Astrocyte of the hippocampus (primary cell): Measurements from ENCODE around the gene UBAC2.
"Not testable (repeated sequence)": the region's sequence is repeated elsewhere in the genome, so short reads cannot be mapped to it uniquely, and the experiment has no call there.

Experiments
- DNase-seq: peaks from one replicate; pipeline ENCODE4 v3.0.0; 2011; ENCODE audit warnings: low read depth, low spot score

The UBAC2 gene

DNA sequence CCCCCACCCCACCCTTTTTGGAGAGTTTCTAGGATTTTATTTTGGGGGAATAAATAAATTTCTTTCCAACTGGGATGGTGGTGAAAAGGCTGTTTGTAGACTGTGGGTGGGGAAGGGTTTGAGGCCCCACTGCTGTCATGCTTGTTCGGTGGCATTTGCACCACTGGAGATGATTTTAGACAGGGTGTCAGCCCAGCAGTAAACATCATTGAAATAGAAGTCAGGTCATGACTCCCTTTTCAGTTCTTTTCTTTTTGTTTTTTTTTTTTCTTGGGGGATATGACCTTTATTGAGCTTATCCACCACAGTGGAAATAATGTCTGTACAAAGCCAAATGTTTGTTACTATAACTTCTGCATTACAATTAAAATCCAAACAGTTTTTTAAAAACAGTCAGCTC, 14.1 kb downstream of the UBAC2 start:
- no peak for DNase-seq

DNA sequence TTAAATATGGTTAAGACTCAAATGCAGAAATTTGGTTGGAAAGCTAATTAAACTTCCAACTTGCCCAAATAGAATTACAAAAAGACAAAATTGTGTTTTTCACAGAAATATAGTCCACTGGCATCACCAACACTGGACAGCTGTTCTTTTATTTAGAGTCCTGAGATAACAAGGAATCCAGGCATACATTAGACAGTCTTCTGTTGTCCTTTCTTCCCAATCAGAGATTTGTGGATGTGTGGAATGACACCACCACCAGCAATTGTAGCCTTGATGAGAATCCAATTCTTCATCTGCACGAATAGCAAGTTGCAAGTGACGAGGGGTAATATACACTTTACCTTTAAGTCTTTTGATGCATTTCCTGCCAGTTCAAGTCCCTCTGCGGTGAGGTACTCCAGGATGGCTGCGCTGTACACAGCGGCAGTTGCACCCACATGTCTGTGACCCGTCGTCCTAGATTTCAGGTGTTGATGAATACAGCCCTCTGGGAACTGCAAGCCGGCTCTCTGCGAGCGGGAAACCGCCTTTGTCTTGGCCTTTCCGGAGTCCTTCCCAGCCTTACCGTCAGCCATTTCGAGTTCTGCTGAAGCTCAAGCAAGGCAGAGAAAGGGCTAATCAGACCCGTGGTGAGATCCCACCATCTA, 14.7 kb downstream of the UBAC2 start:
- no peak for DNase-seq

DNA sequence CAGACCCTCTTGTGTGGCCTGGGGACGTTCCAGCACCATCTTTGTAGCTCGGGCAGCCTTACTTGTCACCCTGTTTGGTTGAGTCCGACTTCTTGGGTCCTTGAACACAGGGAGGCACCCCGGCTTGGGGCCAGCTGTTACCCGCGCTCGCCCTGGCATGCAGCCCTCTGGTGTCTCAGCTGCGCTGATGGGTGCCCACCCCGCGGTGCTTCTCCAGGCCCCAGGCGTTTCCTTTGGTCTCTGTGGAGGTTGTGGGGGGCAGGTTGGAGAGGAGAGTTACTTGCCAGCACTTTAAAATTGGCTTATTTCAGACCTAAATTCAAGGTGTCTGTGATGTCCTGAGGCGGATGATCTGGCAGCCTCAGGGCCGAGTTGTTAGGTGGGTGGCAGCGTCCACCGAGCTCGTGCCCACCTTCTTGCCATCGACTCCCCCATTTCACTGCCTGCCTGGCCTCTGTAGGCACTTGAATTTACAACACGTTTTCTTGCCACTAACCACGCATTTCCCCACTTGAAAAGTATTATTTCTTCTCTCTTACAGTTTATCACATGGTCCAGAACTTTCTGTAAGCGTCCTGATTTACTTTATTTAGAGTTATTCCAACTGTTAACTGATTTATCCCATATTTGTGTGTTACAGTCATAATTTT, 16.9 kb downstream of the UBAC2 start:
- DNase-seq = no peak

DNA sequence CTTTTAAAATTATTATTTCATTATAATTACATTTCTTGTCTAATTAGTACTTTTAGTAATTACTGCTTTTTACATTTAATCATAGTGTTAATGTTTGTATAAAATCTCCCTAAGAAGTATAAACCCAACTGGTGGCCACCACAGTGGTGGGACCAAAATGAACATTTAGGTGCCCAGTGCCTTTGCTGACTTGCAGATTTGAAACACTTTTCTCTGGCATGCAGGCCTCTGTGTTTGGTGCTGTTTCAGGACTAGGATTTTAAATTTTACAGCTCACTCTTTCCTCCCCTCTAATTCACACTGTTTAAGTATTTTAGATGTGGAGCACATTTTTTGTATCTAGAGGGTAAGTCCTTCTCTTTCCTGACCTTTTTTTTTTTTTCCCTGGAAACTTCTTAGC, 17.5 kb downstream of the UBAC2 start:
- no peak for DNase-seq

DNA sequence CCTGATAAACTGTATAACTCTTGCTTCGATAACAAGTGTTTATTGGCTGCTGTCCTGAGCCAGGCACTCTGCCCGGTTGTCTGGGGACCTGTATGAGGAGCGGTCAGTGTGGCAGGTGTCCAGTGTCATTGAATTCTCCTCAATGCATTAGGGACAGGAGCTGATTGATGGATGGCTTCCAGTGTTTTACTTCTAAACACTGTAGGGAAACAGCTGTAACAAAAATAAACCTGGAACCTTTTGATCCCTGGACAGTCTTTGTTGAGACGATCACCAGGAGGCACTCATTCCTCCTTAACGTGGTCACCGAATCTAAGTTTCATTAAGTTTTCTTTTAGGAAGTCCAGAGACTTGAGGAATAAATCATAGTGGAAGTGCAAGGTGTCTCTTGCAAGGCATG, 17.9 kb downstream of the UBAC2 start:
- DNase-seq = peak; percentile 46

DNA sequence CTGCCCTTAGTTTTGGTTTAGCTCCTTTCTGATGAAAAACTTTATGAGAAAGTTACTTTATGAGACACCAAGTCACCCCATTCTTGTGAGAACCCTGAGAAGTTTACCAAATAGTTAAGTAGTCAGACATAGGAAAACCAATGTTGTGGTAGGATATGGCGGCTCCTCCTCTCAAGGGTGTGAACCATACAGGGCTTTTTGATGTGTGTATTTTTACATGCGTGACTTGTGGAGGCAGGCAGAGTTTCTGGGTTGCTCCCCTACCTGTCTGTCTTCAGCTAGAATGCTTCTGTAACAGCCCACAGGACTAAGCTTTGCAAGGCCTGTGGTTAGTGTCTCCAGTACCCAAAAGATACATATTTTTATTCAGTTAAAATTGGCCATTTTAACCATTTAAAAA, 18.3 kb downstream of the UBAC2 start:
- no peak for DNase-seq

DNA sequence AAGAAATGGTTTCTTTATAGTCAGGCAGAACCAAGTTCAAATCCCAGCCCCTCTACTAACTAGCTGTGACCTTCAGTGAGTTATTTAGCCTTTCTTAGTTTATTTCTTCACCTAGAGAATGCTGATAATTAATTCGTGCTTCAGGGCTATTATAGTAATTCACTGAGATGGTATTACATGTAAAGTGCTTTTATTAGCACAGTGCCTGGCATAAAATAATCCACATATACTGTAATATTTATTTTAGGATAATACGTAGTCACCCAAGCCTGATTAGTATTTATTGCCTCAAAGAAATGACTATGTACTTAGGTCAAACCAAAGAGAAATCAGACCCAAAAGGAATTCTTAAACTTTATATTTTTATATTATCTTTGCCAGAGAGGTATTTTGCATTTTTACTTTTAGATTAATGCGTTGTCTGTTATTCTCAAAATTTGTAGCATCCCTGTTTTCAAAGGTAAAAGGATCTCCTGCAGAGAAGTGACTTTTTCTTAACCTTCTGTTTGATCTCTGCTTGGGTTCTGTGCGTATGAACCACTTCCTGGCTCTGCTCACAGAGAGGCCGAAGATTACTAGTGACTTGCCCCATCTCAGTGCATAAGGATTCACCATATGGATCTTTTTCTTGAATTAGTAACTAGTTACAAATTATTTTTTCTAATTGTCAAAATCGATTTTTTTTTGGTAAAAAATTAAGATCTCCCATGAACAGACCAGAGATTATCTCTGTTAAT, 19.7 kb downstream of the UBAC2 start:
- DNase-seq = no peak

DNA sequence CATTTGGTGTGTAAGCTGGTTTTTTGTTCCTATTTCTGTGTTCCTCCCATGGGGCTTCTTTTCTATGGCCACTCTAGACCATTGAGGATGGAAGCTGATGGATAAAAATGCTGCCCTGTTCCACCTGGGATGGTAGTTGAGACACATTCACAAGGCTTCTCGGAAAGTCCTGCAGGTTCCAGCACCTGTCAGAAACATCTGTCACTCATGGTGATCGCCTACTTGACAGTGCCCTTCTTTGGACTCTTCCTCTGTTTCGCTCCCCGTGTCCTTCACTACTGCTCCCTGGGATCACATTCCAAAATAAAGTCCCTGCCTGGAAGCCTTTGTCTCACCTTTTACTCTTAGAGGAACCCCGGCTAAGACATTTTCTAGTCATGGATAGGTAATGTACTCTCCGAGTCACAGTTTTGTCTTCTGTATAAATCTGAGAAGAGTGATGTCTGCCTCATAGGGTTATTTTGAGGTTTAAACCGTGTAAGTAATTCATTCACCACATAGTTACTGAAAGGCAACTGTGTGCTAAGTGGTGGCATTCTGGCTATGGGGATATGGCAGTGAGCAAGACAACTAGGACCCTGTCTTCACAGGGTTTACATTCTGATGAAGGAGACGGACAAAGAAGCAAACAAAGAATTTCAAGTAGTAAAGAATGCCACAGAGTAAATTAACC, 21.0 kb downstream of the UBAC2 start:
- no peak for DNase-seq

DNA sequence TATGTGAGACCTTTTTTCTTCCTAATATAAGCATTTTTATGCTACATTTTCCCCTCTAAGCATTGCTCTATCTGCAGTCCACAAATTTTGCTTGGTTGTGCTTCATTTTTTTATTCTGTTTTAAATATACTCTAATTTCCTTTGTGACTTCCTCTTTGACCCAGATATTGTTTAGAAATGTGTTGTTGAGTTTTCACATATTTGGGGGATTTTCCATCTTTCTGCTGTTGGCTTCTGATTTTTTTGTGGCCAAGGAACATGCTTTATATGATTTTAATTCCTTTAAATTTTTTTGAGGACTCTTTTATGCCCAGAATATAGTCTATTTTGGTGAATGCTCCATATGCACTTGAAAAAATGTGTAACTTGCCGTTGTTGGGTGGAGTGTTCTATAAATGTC, 22.9 kb downstream of the UBAC2 start:
- no peak for DNase-seq

DNA sequence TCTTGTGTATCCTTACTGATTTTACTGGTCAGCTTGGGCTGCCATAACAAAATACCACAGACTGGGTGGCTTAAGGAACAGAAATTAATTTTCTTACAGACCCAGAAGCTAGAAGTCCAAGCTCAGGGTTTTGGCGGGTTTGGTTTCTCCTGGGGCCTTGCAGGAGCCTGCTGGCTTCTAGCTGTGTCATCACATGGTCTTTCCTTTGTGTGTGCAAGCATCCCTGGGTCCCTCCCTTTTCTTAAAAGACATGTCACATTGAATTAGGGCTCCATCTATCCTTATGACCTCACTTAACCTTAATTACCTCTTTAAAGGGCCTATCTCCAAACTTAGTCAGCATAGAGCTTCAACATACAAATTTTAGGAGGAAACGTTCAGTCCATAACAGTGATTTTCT, 23.4 kb downstream of the UBAC2 start:
- DNase-seq = no peak

DNA sequence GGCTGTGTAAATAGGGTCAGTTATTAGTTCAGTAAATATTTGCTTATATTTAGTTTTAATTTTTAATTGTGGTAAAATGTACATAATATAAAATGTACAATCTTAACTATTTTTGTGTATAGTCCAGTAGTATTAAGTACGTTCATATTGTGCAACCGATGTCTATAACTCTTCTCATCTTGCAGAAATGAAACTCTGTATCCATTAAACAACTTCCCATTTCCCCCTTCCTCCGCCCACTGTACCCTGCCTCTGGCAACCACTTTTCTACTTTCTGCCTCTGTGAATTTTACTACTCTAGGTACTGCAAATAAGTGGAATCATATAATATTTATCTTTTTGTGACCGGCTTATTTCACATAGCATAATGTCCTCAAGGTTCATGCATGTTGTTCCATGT, 24.4 kb downstream of the UBAC2 start:
- DNase-seq = no peak

DNA sequence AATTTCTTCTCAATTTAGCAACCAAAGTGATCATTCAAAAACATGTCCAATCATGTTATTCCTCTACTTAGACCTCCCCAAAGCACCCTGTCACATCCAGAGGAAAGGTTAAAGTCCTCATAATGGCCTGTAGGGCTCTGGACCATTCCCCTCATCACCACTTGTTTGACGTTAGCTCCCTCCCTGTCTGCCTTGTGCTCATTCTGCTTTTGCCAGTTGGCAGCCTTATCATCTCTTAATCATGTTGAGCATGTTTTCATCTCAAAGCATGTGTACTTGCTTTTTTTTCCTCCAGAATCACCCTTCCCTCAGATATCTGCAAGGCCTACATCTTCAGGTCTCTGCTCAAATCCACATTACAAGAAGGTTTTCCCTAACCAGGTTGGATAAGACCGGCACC, 25.9 kb downstream of the UBAC2 start:
- DNase-seq = peak; percentile 23

DNA sequence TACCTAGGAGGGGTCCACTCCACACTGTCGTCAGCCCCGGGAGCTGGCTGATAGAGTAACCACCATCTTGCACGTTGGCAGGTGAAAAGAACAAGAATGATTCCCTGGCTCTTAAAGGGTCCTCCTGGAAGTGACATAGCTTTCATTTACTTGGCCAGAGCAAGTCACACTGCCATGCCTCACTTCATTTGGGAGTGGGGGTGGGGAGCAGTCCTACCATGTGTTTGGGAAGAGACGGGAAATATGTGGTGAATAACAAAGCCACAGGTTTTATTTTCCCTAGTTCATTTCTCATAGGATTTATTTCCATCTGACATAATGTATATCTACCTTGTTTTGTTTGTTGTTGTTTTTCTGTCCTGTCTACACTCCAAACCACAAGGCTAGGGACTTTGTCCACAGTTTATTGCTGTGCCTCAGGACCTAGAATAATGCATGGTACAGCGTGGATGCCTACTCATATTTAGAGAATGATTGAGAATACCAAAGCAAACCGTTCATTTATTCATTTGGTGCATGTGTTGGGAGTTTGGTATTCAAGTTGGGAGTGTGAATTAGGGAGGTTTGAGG, 26.8 kb downstream of the UBAC2 start:
- DNase-seq = peak; percentile 26

DNA sequence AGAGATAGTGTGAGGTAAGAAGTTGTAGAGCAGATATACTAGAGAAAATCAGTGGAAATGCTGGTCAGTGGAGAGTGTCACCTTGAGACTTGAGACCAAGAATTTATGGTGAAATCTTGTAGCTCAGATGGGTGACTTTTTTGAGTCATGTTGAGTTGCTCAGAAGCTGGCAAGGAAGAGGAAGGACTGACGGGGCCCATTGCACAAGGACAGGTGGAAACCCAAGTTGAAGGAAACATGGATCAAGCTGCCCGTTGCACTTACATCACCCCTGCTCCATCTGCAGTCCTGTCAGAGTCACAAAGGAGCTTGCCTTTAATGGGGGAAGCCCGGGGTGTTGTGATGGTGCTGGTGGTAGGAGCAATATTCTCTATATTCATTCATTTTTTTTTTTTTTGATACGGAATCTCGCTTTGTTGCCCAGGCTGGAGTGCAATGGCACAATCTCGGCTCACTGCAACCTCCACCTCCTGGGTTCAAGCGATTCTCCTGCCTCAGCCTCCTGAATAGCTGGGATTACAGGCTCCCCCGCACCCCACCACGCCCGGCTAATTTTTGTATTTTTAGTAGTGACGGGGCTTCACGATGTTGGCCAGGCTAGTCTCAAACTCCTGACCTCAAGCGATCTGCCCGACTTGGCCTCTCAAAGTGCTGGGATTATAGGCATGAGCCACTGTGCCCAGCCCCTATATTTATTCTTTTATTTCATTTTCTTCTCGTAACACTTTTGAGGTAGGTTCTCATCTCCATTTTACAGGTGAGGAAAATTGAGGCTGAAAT, 27.4 kb downstream of the UBAC2 start:
- DNase-seq = no peak

DNA sequence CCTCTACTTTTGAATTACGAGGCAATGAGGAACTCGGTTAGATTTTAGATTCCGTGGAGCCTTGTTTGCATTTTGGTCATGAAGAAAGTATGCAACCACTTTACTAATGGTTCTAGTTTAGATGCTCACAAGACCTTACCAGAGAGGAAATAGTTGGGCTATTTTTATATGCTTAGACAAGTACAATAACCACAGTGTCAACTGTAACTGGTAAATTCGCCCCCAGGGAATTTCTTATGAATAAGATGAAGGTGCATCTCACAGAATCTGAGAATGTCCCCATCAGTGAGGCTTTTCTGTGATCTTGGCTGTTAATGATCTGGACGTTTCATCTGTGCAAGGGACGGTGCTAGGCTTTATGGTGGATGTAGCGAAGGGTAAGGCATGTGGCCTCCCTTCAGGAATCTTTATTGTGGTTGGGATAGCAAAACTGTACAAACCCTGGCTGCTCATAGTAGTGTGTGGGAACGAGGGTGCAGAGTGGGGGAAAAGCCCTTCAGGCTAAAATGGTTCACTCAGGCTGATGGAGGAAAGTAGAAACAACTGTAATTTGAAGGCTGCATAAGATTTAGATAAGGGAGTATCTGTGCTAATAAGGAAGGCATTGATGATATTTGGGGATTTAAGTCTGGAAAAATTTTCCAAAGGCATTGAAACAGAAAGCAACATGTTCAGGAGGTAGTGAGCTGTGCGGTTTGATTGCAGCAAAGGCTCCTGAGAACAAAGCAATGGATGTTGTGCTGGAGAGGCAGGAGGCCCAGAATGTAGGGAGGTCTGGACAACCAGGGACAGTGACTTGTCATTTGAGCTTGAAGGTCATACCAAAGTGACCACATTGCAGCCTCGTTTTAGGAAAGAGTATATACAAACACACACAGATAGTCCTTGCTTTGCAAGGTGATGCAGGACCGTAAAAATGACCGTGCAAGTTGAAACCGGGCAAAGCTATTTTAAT, 28.4 kb downstream of the UBAC2 start:
- DNase-seq = peak; percentile 86

DNA sequence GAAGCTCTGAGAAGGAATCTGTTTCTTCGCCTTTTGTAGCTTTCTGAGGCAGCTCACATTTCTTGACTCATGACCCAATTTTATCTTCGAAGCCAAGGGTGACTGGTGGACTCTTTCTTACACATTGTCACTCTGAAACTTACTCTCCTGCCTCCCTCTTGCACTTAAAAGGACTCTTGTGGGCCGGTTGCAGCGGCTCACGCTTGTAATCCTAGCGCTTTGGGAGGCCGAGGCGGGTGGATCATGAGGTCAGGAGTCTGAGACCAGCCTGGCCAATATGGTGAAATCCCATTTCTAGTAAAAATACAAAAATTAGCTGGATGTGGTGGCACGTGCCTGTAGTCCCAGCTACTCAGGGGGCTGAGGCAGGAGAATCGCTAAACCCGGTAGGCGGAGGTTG, 29.9 kb downstream of the UBAC2 start:
- DNase-seq = not testable (repeated sequence)

DNA sequence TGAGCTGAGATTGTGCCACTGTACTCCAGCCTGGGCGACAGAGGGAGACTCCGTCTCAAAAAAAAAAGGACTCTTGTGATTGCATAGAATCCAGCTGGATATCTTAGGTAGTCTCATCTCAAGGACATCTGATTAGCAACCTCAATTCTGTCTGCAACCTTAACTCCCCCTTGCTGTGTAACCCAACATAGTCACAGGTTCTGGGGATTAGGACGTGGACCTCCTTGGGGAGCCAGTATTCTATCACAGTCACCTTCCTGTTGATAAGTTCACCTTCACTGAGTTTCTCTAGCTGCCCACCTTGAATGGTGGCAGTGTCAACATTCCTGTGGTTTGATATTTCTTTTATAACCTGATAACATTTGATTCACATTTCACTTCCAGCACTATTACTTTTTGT, 30.3 kb downstream of the UBAC2 start:
- DNase-seq = no peak

DNA sequence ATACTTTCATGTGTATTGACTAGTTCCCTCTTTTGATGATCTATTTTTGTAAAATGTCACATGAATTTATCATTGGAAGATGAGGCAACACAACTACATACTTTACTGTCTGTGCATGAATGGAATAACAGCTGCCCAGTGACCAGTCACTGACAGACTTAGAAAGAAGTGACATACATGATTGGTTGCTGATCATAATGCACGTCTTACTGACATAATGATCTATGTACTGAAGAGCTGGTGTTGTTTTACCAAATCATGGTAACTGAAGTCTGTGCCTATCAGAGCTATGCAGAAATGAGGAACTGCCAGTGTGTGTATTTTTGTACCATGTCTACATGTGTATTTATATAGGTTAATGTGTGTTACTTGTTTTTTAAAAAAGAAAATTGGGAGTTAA, 31.1 kb downstream of the UBAC2 start:
- no peak for DNase-seq

DNA sequence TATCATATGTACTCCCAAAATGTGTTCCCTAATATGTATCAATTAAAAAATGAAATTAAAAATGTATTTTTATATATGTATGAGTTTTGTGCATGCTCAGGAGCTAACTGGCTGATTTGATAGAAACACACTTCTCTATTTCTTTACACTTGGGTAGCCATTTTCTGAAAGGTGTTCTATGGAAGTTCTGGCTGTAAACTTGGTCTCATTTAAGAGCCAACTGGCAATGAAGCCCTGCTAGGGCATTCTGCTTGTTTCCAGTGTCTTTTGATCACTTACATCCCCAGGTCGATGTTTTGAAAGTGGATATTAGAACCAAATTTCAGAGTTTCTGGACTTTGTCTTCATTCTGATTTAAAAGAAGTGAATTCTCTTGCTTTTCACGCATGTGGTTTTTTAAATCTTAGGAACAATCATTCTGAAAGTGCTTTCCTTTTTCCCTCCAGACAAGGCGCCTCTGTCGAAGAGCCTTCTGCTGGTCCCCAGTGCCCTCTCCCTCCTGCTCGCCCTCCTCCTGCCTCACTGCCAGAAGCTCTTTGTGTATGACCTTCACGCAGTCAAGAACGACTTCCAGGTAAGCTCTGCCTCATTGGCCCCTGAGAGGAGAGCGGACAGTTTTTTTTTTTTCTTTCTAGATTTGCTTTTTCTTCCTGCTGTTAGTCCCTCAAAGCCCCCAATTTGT, 37.5 kb downstream of the UBAC2 start:
- no peak for DNase-seq

DNA sequence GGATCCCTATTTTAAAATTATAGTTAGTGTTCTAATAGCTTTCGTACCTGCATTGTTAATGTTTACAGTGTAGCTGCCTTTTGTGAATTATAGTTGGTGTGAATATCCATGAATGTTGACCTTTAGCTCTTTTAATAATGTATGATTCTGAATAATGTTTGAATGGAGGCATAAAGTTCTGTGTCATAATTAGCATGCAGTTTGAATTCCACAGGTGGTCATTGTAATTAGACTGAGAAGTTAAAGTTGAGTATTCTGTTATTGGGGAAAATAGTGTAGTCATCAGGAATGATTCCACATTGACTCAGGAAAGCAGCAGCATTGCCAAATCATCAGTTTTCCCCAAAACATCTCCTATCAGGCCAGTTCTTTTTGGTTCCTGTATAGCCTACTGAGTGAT, 45.4 kb downstream of the UBAC2 start:
- no peak for DNase-seq
